Stimulated activated CD8-positive, alpha-beta memory T cell treated with anti-CD3 and anti-CD28 coated beads, Interleukin-4, amount 100 ng/mL, for 4 hours (primary cell): ENCODE data around the gene YKT6.

ENCODE experiments used
- DNase-seq, 2 donors: peaks; one replicate each; pipeline ENCODE4 v3.0.0-alpha.2; 2020; ENCODE audit warnings: low read depth in 2 of 2, low spot score in 1 of 2

The YKT6 gene

DNA sequence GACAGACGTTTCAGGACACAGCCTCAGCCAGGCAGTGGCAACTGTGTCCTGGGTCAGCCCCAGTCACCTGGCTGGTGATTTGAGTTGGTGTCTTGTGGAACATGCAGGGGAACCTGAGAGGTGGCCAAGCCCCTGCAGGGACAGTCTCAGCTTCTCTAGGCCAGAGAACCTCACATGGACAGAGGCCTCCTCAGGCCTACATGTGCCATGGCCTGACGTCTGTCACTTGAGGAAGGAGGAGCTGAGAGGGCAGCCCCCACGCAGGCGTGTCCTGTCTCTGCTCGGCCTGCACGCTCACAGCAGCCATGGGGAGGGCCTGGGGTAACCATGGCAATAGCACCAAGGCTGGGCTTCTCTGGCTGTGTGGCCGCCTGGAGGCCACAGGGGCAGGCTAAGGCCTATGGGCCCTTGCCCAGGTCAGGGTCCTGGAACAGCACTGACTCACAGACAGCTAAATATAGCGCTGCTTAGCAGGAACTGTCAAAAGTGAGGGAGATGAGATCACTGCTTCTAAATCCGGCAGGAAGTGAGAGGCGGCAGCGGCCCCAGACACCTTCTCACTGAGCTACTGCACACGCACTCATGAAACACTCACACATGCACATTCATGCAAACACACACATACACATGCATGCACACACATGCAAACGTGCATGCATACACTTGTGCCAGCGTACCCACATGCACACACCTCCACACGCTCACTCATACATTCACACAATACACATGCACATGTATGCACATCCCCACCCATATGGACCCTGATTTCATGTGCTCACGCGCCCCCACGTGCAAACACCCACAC is 57.0 kb downstream of the YKT6 start:
- peak; percentile 44 to 65 for DNase-seq

DNA sequence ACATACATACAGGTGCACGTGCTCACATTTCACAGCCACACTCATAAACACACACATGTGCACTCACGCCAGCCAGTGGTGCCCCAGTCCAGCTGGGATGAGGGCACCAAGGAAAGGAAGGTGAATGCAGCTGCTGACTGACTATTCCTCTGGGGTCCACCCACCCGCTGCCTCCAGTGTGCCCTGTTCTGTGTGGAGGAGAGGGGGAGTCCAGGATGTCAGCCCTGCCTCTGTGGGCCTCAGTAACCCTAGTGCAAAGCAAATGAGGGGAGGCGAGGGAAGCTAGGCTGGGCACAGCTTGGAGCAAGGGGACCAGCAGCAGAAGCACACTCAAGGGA is 57.6 kb downstream of the YKT6 start:
- DNase-seq, result no peak

DNA sequence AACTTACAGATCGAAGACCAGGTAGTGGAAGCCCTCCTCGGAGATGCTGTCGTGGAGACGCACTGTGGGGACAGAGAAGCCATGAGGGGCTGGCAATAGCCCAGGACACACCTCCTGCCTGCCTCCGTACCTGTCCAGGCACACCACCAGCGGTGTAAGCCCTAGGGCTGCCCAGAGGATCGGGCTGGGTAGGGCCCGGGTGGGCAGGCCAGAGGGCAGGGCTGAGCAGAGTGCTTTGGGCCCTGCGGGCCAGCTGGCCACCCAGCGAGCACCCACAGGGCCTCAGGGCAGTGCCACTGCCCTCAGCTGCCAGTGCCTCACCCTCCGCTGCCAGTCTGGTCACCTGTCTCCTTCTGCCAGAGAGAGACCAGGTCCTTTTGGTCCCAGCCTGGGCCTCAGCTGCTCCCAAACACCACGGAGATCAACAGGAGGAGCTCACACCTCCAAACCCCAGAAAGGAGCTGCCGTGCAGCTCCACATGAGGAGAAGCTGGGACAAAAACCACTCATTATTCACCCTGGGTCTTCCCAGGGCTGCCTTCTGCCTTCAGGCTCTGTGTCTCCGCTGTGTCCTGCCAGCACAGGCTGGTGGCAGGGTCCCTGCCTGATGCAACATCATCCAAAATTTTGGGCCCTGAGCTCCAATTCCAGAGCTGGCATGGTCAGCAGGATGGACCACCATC is 58.2 kb downstream of the YKT6 start:
- no peak for DNase-seq

DNA sequence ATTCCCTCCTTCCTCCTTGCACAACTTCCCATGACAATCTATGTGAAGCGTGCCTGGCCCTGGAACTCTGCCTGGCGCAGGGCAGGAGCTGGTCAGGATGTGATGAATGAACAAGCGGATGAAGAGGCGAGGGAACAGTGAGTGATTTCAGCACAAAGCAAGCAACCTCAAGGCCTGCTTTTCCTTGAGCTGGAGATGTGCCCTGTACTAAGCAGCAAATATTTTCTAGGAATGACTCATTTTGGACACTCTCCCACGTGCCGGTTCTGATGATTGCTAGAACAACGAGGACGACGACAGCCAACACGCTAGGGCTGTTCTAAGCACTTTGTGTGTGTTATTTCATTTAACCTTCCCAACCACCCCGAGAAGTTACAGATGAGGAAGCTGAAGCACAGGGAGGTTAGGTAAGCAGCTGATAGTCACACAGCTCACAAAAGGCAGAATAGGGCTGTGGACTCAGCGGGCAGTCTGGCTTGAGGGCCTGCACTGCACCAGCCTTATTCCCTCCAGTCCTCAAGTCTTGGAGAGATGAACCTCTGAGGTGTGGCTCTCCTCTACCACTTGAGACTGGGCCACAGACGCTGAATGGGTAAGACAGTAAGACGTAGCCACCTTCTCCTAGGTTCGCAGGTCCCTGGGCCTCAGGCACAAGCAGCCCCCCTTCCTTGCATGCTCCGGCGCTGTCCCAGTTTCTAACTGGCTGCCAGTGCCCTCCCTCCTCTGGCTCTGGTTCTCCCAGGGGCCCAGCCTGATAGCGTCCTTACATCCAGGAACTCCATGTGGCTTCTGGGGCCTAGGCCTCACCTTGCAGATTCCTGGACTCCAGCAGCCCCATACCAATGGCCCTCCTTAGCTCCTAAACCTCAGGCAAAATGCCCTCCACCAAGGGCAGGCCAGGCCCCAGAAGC is 59.0 kb downstream of the YKT6 start:
- no peak for DNase-seq

DNA sequence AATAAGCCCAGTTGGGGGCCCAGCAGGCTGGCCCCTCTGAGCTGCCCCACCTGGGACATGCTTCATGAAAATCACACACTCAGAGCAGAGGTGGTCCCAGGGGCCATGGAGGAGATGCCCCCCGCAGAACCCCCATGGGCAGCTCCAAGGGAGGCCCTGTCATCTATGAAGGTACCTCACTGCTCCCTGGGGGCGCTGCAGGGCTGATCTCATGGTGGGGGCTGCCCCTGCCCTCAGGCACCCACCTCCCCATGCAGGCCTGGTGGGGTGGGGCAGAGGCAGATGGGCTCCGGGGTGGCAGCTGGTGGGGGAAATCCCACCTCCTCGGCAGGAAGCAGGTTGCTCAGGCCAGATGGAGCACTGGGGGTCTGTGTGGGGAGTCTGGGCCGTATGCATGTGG is 60.5 kb downstream of the YKT6 start:
- no peak for DNase-seq

DNA sequence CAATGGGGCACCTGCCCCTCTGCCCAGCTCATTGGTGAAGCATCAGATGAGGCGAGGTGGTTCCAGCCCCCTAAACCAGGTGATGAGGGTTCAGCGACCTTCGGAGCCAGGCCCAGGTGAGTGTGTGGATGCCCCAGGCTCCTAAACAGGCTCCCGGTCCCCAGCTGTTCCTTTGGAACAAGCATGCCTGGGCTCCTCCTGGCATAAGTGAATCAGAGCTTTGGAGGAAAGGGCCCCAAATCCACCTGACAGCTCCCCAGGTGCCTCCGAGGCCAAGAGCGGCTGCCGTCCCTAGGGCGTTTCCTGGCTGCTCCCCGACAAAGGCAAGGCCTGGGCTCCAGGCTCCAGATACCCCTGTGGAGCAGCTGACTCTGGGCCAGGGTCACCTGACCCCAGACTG is 61.3 kb downstream of the YKT6 start:
- no peak for DNase-seq

DNA sequence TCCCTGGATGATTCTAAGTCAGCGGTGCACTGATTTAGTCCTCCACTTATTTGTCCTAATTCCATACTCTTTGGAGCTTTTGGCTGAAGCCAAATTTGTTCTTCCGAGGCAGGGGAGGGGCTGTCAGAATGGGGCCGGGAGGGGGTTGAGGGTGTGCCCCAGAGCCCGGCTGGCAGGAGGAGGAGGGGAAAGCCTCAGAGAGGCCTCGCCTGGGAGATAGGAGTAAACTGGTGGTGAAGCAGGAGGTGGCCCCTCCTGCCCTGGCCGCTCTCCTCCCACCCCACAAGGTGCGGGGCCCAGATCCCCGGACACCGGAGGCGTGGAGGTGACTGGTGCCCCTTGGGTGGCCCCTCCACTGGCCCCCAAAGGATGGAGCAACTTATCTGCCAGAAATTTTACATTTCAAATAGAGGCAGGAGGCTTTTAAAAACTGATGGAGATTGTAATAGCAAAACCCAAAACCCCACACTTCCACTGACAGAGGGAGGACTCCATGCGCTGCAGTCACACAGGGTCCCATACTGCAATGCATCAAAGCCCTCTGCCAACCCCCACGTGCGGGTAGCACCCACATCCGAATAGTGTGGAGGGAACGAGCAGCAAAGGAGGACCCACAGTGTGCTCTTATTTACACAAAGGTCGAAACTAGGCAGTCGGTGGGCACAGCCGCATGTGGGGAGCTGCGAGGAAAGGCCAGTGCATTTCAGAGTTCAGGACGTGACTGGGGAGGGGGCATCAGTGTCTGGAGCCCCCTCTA is 62.7 kb downstream of the YKT6 start:
- DNase-seq, result no peak
